GM21619 (cell line): Measurements from ENCODE around the gene DNTTIP2.
"Not testable (repeated sequence)": the region's sequence is repeated elsewhere in the genome, so short reads cannot be mapped to it uniquely, and the experiment has no call there.

Experiments used
- ATAC-seq: cut with Tn5 transposase; IDR thresholded peaks from one replicate; pipeline ENCODE4 v1.9.1; 2021; ENCODE audit not compliant: unreplicated experiment

The DNTTIP2 gene

DNA sequence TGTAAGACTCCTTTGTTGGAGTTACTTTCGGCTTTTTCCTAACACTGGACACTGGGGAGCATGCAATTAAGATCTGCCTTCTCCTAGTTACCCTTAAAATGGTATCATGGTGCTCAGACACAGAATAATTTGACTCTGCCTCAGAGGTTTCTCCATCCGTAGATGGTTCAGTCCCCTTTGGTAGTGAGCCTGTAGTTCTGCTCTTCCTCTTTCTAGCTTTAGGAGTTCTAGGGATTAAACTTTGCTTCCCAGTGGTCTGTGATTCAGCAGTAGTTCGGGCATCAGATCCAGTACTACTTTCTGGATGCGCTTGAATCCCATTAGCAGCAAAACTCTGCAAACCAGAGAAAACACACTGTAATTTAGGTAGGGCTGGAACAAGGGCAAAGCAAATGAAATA is 1.5 kb downstream of the DNTTIP2 start:
- no peak for ATAC-seq

DNA sequence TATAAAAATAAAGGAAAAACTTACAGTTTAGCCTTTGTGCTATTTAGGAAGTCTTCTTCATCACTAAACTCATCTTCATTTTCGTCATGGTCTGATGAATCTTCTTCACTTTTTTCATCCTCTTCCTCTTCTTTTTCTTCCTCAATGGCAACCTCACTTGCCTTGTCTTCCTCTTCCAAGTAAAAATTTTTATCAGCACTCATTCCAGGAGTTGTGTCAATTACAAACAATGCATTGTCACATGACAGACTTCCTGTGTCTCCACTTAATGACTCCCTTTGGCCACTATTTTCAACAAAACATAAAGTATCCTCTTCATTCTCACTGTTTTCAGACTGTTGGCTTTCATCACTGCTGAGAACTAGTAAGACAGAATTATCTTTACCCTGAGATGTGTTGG is 2.8 kb downstream of the DNTTIP2 start:
- ATAC-seq, result no peak

DNA sequence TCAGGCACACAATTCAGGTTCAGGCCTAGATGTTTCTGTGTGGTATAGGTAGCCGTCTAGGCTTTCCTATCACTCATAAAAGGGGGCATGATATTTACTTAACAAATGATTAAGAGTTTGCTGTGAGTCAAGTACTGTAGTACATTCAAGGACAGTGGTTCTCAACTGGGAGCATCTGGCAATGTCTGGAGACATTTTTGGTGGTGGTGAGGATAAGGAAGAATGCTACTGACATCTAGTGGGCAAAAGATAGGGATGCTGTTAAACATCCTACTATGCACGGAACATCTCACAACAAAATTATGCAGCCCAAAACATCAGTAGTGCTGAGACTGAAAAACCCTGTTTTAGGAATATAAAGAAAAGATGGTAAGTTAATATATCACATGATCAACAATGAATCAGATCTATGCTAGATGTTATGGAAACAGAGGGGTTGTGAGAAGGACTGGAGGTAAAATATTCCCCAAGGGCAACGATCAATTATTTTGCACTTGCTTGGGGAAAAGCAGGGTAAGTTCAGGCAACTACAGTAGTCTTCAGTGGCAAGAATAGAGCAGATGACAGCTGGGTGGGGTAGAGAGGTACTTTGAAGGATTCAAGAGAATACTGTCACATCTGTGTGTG is 4.9 kb downstream of the DNTTIP2 start:
- ATAC-seq, result no peak

DNA sequence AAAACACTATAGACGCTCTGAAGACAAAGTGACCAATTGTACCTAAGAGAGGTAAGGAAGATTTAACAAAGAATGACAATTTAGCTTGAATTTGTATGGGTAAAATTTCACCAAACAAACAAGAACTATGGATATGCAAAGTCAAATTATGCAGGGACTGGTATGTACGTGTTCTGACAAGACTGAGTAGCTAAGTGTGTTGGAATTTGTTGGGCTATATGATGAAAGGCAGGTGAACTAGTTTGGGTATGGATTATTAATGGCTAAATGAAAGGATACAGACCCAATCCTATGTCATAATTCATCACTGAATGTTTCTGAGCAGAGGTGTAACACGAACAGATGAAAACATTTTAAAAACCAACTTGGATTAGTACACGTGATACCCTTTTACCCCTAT is 7.6 kb downstream of the DNTTIP2 start:
- ATAC-seq, result no peak

DNA sequence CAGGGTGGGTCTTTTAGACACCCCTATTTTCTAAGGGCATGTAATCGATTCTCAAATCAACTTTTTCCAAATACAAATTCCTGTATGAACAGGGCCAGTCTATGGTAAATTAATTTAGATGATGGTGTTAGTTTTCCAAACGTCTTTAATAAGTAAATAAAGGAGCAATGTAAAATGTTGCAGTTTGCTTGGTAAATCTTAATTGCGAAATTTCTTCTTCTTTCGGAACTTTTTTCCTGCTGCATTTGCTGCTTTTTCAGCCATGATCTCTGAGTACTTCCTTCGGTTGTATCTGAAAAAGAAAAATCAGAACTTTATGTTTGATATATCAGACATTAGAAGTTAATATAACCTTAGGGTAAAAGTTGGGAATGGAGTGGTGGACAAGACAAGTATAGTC is 9.4 kb downstream of the DNTTIP2 start:
- no peak for ATAC-seq

DNA sequence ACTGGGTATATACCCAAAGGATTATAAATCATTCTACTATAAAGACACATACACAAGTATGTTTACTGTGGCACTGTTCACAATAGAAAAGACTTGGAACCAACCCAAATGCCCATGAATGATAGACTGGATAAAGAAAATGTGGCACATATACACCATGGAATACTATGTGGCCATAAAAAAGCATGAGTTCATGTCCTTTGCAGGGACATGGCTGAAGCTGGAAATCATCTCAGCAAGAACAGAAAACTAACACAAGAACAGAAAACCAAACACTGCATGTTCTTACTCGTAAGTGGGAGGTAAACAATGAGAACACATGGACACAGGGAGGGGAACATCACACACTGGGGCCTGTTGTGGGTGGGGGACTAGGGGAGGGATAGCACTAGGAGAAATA is 10.5 kb downstream of the DNTTIP2 start:
- ATAC-seq, result not testable (repeated sequence)

DNA sequence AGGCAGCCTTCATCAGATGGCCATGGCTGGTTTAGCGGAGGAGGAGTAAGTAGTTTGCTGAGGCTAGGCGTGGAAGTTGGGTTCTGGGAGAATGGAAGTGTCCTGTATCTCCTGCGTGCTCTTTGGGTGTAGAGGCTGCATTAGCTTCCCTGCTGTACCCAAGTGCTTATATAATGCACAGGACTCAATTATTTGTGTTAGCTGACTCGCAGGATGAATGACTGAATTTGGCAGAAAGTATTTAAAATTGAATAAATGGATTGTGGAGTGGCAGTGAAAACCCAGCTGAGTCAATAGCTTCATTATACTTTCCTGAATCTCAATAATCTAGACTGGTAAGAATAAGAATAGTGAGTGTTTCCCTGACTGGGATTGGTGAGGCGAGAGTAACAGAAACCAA is 13.8 kb downstream of the DNTTIP2 start:
- no peak for ATAC-seq

DNA sequence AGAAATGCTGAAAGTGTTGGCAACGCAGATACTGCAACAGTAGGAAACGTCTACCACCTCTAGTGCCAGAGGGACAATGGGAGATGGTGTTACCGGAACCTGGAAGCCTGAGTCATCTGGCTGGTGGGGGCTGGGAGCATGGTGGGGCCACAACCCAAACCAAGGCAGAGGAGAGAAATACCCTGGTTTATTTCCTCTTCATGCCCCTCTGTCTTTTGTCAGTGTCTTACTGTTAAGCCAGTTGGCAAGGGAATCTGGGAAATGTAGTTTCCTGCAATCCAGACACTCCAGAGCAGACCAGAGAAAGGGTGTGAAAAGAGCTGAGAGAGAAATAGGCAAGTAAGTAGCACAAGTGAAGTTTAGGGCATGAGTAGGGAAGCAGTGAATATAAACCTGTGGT is 14.8 kb downstream of the DNTTIP2 start:
- ATAC-seq, result no peak

DNA sequence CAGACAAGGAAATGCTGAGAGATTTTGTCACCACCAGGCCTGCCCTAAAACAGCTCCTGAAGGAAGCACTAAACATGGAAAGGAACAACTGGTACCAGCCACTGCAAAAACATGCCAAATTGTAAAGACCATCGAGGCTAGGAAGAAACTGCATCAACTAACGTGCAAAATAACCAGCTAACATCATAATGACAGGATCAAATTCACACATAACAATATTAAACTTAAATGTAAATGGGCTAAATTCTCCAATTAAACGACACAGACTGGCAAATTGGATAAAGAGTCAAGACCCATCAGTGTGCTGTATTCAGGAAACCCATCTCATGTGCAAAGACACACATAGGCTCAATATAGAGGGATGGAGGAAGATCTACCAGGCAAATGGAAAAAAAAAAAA is 21.4 kb downstream of the DNTTIP2 start:
- not testable (repeated sequence) for ATAC-seq

DNA sequence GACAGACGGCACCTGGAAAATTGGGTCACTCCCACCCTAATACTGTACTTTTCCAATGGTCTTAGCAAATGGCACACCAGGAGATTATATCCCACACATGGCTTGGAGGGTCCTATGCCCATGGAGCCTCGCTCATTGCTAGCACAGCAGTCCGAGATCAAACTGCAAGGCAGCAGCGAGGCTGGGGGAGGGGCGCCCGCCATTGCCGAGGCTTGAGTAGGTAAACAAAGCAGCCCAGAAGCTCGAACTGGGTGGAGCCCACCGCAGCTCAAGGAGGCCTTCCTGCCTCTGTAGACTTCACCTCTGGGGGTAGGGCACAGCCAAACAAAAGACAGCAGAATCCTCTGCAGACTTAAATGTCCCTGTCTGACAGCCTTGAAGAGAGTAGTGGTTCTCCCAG is 23.0 kb downstream of the DNTTIP2 start:
- not testable (repeated sequence) for ATAC-seq

DNA sequence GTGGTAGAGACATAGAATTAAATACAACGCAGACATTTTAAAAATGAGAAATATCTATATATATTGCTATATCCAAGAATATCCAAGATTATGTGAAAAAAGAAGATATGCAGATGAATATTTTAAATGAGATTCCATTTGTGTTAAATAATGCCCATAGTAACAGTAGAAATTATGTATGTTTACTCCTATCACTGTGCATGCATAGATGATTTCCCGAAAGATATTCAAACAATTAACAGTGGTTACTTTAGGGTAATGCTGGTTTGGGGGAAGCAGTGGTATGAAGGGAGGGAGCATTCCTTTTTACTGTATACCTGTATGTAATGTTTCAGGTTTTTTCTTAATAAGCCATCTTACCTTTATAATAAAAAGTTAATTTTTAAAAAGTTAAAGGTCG is 25.1 kb downstream of the DNTTIP2 start:
- no peak for ATAC-seq

DNA sequence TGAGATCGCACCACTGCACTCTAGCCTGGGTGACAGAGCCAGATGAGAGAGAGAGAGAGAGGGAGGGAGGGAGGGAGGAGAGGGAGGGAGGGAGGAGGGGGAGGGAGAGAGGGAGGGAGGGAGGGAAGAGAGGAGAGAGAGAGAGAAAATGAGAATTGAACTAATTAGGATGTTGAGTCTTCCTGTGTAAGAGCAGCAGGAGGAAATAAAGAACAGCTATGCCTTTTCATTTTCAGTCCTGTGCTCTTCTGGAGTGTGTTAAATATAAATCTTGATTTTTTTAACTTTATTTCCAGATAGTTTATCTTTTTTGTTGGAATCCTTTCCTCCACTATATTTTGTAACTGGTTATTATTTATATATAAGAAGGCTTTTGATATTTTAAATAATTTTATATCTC is 27.1 kb downstream of the DNTTIP2 start:
- ATAC-seq, result no peak

DNA sequence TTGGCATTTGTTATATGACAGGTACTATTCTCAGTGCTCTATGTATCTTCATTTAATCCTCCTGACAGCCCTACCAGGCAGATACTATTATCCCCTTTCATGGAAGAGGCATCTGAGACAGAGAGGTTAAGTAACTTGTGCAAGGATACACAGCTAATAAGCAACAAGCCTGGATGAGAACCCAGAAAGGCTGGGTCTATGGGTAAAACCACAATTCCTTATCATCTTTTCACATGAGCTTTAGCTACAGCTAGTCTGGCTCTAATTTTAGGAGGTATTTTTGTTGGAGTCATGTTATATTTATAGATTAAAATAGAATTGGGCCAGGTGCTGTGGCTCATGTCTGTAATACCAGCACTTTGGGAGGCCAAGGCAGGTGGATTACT is 27.7 kb downstream of the DNTTIP2 start:
- no peak for ATAC-seq

DNA sequence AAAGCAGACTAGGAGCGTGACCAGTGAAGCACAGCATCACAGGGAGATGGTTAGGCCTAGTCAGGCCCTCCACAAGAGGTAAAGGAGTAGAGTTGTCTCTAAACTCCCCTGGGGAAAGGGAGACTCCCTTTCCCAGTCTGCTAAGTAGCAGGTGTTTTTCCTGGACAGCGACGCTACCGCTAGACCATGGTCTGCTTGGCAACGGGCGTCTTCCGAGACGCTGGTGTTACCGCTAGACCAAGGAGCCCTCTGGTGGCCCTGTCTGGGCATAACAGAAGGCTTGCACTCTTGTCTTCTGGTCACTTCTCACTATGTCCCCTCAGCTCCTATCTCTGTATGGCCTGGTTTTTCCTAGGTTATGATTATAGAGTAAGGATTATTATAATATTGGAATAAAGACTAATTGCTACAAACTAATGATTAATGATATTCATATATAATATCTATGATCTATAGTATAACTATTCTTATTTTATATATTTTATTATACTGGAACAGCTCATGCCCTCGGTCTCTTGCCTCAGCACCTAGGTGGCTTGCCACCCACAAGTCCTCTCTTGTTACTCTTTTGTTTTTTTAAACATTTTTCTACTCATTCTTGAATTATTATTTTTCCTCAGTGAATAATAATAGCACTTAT is 28.2 kb downstream of the DNTTIP2 start:
- not testable (repeated sequence) for ATAC-seq

DNA sequence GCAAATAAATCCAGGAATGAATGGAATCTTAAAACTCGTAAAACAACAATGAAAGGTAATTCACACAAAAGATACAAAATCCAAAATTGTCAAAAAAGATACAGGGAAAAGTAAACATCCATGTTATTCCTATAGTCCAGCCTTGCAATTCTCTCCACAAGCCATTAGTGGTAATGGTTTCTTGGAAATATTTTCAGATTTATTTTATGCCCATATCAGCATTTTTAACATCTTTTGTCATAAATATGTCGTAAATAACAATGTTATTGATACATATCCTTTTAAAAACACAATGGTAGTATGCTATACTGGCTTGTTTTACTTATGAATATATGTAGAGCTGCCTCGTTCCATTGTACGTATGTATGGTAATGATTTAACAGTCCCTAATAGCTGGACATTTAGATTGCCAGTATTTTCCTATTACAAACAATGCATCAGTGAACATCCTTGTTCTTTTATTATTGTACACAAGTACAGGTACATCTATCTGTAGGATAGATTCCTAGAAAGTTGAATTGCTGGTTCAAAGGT is 30.6 kb downstream of the DNTTIP2 start:
- ATAC-seq, result no peak

DNA sequence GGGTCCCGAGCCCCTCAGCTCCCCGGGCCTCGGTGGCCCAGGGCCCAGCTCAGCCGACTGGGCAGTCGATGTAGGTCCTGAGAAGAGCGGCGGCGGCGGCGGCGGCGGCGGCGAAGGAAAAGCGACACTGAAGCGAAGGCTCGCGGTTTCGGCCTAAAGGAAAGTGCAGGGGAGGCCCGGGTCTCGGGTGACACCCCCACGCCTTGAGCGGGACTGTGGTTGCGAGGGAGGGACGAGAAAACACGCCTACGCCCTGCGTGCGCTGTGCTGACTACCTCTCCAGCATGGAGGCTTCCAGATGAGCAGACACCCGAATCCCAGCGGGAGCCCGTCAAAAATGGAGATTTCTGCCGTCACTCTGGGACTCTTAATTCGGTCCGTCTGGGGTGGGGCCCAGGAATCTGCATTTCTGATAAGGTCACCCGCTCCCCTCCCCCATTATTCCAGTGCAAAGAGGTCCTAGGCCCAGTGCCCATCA is 31.2 kb downstream of the DNTTIP2 start:
- ATAC-seq, result peak; percentile 23

DNA sequence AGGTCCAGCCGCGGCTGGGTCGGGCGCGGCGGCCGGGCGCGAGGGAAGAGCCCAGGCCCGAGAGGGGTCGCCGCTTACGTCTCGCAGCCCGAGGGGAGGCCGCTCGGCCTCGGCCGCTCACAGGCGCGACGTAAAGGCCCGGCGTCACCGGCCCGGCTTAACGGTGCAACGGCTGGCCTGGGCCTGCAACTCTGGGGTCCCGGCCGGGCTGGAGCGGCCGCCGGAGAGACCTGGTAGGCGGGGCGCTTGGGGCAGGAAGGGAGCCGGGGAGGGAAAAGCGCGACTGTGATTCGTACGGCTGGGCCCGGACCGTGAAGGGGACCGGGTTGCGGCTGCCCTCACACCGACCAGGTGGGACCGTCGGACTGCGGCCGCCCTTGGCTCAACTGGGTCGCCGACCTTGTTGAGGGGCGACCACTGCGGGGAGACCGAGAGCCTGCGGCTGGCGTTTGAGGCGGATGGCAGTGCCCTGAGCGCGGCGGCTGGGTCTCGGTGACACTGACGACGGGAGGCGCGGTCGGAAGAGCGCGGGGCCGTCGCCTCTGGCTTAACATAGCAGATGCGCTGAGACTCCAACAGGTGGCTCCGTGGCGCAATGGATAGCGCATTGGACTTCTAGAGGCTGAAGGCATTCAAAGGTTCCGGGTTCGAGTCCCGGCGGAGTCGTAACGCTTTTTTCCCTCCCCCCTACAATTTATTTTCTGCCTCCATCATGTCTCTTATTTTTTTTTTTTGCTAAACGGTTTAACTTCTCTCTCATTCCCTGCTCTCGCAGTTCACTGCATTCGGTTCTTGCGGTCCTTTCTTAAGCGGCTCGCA is 31.8 kb downstream of the DNTTIP2 start:
- peak; percentile 62 for ATAC-seq

DNA sequence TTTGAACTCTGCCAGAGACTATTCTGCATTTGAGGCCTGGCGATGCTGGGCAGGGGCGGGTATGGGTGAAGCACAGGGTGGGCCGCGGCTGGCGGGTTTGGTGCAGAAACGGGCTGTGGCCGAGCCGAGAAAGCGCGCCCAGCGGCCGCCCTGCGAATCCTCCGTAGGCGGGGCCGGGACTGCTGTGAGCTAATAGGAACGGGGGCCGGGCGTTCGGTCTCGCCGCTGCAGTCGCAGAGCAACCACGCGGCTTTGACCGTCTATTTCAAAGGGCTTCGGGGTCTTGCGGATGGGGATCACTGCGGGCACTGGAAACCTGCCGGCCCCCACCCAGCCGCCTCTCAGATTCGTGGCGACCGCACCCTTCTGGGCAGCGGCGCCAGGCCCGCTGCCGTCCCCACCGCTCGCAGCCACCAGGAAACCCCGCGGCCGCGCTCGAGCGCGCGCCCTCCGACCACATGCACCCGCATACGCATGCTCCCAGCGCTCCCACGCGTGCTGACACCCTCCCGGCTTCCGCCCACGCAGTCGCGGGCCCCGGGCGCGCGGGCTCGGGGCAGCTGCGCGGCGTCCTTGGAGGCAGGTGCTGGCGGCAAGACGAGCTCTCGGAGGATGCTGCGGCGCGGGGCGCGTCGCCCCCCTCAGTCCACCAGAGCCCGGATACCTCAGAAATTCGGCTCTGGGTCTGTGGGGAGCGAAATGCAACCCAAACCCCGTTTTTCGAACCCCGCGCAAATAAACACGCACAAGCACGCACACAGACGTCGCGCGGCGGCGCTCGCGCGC is 32.6 kb downstream of the DNTTIP2 start:
- peak; percentile 50 for ATAC-seq

DNA sequence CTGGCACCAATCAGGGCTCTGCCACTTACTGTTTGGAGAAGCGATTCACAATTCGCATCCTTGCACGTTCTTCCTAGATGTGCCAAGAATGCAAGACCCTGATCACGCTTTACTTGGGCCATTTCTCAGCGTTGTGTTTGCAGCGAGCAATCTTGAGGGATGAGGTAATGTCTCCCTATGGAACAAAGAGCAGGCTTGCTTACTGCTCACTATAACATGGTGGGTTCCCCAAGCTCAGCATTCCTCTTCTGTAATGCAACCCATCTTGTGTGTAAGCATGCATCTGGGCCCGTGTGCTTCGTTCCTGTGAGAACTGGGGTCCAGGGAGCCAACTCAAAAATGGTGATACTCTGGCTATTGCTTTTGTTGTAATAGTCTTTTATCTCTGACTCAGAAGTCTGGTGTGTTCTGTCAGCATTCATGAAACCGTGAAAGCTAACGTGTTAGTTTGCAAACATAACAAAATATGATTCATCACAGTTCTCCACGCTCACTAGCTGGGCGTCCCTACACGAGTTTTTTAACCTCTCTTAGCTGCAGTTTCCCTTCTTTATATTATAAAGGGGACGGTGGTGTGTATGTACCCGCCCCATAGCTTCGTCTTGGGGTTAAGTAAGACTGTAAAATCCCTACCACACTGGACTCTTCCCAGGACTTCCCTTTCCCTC is 33.3 kb downstream of the DNTTIP2 start:
- peak; percentile 5 for ATAC-seq

DNA sequence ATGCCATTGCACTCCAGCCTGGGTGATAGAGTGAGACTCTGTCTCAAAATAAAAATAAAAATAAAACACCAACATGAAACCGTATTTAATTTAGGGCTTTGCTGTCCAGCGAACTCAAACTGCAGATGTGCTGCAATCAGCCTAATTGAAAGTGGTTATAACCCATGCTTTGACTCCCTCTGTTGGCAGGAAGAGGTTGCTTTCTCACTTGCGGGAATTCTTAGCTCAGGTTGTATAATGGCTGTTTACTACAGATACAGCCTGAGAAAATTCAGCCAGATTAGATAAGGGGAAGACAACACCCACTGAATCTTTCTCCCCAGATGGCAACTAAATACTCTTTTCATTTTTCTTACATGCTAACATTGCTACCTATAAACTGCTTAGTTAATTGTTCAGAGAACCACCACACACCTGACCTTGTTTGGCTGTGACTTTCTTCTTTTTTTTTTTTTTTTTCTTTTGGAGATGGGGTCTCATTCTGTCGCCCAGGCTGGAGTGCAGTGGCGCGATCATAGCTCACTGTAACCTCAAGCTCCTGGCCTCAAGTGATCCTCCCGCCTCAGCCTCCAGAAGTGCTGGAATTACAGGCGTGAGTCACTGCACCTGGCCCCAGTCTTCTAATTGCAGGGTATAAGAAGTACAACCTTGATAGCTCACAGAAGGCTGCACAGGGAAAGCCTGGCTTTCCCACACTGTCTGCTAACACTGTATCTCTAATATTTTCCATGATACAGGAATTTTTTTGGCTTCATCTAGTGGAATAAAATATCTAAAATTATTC is 34.6 kb downstream of the DNTTIP2 start:
- ATAC-seq, result no peak
